ENCODE data around the gene BAX.

The BAX gene

DNA sequence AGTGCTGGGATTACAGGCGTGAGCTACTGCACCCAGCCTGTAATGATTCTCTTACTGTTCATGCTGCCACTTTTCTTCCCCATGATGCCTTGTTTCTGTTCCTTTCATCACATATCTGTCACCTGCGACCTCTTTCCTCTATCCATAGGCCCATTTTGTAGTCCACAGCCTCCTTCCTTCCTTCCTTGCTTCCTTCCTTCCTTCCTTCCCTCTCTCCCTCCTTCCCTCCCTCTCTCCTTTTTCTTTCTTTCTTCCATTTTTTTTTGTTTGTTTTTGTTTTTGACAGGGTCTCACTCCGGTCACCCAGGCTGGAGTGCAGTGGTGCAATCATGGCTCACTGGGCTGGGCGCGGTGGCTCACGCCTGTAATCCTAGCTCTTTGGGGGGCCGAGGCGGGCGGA is 34.2 kb downstream of the BAX start:
- DNase-seq: no peak

DNA sequence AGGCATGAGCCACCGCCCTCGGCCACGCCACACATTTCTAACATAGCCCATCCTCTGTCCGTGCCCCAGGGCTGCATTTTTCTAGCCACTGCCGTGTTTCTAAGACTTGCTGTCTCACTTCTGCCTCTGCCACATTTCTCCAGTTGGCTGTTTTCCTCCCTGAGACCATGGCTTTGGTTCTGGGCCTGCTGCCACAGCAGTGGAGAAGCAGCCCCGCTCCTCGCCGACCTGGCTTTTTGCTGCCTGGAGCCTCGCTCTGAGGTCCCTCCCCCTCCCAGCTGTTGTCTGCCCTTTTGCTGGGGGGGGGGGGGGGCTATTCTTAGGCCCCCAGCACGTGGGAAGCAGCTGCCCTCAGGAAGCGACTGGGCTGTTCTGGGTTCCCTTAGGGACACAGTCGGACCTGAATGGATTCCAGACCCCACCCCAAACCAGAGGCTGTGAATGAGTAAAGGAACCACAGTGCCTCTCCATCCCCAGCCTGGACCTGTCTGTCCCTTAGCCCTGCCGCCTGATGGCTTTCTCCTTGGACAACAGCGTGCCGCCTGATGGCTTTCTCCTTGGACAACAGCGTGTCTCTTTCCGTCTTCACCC is 35.1 kb downstream of the BAX start:
- no peak for DNase-seq

DNA sequence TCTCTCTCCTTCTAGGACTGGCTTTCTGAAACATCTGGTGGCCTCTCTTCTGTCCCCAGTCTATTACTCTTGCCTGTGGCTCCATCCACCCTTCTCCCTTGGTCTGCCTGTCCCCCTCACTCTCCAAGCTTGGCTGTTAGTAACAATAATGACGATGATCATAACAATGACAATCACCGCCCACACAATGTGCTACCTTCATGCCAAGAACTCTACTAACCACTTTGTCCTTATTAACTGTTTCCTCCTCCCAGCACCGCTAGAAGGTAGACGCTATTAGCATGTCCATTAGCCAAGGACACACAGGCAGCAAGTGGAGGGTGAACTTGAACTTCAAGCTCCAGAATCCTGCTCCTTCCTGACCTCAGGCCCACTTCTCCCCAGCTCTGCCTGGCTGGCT is 35.7 kb downstream of the BAX start:
- DNase-seq: no peak

DNA sequence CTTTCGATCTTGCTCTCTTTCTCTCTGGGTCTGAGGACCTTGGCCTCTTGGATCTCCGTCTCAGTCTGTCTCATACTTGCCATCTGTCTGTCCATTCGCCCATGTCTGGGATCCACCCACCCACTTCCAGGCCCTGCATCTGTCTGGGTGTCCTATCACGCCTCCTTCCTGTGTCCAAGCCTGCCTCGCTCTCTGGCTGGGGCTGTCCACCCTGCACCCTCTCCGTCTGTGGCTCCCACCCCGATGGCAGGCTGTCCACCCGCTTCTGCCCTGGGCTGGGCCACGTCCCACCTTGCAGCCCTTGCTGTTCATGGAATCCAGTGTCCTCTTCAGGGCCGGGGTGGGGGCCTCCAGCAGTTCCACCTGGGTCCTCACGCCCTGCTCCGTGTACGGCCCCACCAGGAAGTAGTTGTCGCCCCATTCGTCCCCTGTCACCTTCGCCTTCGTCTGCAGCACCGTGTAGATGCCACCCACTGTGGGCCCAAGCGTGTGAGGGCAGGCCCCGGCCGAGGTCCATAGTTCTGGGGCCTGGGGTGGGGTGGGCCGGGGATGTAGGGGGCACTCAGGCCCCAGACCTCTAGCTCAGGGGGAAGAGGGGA is 36.4 kb downstream of the BAX start:
- DNase-seq: no peak

DNA sequence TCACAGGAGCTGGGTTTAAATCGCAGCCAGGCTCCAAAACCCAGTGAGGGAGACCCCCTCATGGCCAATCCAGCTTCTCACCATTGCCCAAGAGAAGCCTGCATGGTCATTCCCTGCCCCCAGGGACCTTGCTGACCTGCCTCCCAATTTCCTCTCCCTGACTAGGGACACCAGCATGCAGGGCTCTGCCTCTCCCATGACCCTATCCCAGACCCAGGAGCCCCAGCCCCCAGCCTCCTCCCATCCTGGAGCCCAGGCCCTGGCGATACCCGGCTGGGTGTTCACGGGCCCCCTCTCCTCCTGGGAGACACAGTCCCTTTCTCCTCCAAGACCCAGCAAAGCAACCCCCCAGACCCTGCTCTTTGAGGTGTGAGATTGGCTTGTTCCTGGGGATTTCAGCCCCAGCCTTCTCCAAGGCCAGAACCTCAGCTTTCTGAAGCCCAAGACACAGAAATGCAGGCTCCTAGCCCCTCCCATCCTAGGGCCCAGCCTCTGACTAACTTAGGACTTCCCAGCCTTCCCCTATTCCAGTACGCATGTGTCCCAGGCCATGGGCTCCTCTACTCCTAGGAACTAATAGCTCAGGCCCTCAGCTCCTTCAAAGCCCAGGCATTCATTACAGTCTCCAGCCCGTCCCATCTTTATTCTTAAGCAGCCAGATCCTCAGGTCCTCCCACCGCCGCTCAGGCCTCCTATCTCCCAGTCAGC is 37.4 kb downstream of the BAX start:
- DNase-seq: no peak

DNA sequence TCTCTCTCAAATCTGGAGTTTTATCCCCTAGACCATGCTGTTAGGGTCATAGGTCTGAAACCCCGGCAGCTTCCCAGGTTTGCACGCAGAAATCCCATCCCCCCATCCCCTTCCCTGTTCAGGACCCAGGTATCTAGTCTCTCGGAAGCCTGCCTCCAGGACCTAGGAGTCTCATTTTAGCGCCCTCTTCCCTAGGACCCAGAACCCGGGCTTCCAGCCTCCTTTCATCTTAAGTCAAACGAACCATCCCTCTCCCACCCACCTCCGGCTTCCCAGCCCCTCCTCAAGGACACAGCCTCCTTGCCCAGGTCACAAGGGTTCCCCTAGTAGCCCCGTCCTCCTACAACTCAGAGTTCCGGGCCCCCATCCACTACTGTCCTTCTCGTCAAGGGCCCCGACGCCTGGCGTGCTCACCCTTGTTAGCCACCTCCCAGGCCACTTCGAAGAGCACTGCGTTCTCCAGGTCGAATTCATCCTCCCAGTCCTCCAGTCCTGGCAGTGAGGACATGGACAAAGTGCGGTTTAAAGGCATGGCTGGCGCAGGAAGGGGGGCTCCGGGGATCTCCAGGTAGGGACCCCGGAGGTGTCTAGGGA is 38.0 kb downstream of the BAX start:
- no peak for DNase-seq

DNA sequence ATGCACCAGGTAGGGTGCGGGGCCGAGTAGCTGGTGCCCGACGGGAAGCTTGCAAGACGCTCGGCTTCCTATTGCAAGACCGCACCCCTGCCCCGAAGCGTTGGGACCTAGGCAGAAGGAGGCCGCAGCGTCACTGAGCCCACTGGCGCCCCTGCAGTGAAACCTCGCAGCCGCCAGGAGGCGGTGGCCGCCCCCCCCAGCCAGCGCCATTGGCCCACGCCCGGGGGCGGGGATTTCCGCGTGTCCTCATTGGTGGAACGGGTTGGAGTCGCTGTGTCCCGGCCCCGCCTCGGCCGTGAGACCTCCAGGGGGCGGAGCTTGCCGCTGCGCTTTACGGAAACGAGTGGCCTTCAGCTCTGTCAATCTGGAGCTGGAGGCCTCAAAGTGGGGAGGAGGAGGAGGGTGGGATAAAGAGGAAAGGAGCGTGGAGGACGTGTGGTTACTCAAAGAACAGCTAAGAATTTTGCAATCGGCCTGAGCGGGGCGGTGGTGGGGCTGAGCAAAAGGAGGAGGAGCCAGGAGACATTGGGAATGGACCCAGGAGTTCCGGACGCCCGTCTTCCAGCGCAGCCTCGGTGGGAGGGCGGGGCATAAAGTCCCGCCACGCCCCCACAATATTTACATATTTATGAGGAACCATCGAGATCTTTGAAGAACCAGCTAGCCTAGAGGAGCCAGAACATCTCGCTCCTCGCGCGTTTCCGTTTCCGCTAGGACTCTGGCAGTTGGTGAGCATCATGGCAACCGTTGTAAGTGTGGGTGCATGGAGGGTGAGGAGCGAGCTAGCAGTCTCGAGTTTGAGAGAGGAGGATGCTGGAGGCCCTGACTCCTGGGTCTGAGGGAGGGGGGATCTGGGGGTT is 38.7 kb downstream of the BAX start, which contains the start of the genes GYS1 and RUVBL2:
TSS of gene GYS1 (minus strand) at position 135 of the 860 bp plus-strand sequence. CDS start 197 bp downstream, outside the sequence.
TSS of gene RUVBL2 (plus strand) at position 713 of the 860 bp plus-strand sequence. CDS start at position 738, 25 bp downstream.
- peak; percentile 100 for DNase-seq

DNA sequence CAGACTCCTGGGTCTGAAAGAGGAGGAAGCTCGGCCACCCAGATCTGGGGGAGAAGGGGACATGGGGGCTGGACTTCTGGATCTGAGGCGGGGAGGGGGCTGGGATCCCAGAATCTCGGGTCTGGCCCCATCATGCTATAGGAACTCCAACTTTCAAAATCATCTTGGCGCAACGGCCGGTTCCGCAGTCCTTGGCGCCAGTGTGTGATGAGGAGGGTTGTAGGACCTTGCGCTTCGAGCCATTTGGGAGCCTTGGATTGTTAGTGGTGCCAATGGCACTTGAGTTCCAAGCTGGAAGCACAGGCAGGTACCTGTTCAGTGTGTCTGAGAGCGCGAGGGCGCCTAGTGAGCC is 39.3 kb downstream of the BAX start:
- DNase-seq: no peak

DNA sequence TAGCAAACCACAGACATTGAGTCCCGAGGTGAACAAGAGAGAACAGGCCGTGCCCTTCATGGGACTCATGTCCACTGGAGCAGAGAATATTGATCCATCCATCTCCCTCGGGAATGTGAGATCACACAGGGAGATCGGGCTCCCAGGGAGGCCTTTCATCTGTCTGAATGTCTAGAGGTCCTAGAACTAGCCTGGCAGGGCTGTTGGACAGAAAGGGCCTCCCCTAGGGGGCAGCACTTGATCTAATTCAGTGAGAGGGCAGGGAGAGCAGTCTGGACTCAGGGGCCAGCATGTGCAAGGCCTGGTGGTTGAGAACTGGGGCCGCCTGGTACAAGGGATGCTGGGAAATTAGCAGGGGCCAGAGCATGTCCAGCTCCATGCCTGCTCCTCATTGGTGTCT is 43.3 kb downstream of the BAX start:
- peak; percentile 51 for DNase-seq

DNA sequence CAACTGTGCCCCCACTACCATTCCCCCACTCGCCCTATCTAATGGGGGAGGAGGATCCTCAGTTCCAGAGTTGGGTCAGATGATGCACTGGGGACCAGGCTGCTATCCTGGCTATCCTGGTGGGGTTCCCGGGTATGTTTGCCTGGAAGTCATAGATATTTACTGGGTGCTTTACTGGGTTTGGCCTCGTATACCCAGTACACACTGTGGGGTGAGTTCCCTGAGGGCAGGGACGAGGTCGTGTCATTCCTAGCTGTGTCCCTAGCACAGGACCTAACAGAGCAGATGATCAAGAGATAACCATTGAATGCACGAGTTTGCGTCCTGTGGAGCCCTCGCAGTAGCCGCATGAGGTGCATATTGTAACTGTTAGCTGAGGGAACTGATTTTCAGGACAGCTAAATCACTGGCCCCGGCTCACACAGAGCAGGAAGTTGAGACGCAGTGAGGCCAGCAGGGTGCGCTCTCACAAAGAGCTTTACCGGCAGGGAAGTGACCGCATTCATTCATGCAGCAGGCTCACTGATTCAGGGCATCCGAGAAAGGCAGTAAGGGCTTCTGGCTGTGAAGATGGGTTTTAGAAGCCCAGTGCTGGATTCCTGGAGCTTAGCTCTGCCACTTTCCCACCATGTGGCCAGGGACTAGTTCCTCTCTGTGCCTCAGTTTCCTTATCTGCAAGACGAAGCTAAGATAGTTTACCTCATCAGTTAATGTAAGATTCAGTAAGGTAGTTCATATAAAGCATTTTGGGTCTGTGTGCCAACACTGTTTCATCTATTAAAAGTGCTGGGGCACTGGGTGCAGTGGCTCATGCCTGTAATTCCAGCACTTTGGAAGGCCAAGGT is 45.0 kb downstream of the BAX start:
- DNase-seq: peak; percentile 74

DNA sequence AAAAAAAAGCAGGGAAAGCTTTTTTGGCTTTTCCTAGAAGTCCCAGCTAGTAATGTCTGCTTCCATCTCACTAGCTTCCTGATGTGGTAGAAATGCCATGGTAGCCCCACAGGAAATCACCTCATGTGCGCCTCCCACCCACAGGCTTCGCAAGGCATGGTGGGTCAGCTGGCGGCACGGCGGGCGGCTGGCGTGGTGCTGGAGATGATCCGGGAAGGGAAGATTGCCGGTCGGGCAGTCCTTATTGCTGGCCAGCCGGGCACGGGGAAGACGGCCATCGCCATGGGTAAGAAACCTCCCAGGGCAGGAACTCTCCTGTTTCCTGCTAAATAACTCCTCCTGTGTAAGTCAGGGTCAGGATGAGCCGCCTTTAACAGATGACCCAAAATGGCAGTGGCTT is 49.5 kb downstream of the BAX start:
- no peak for DNase-seq

DNA sequence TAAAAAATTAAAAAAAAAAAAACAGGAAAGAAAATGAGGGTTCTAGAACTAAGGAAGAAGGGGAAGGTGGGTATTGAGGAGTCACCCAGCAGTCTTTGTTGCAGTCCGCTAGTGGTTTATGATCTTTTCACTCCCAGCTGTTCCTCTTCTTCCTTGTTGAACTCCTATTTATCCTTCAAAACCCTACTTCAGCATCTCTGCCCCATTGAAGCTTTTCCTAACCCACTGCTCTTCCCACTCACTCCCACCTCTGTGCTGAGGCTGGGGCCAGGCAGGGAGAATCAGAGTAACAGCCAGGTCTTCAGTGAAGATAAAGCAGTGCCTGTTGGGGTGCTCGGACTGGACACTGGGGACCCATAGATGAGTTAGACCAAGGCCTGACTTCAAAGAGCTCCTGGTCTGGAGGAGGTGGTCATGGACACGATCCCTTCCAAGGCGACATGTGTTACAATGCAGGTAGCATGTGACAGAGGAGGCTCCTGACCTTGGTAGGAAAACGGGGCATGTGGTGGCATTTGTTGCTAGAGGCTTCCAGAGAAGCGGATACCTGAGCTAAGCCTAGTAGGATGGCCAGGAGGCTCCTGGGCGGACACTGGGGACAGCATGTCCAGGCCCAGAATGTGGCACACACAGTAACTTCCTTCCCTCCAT is 50.4 kb downstream of the BAX start:
- no peak for DNase-seq

DNA sequence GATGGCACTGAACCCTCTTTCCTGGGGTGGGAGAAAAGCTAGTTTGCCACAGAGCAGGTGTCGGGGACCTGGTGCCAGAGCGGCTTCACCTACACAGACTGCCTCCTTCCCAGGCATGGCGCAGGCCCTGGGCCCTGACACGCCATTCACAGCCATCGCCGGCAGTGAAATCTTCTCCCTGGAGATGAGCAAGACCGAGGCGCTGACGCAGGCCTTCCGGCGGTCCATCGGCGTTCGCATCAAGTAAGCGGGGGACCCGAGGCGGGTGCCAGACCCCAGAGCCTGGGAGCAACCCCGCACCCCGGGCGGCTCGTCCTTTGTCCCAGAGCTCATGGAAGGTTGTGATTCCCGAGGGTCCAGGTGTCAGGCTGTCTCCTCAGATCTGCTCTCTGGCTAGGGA is 52.2 kb downstream of the BAX start:
- no peak for DNase-seq

DNA sequence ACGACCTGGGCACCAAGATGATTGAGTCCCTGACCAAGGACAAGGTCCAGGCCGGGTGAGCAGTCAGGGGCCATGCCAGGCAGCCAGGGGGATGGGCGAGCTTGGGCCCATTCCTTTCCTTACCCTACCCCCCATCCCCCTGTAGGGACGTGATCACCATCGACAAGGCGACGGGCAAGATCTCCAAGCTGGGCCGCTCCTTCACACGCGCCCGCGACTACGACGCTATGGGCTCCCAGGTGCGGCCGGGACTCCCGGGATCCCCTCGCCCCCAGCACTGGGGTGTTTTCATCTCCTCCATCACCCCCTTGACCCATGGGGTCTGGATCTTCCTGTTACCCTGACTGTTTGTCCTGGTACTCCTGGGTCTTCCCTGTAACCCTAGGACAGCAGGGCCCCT is 55.2 kb downstream of the BAX start:
- no peak for DNase-seq

DNA sequence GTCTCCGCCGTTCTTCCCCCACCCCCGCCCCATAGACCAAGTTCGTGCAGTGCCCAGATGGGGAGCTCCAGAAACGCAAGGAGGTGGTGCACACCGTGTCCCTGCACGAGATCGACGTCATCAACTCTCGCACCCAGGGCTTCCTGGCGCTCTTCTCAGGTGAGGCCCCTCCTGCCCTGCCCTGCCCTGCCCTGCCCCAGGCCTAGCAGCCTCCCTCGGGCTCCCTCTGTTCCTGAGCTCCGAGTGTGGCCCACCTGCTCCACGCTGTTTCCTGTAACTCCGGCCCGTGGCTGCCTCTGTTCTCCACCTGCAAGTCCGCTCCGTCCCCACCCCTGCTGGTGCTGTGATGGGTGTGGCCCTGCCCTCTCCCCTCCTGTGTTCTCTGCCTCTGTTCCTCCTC is 55.8 kb downstream of the BAX start:
- DNase-seq: no peak

DNA sequence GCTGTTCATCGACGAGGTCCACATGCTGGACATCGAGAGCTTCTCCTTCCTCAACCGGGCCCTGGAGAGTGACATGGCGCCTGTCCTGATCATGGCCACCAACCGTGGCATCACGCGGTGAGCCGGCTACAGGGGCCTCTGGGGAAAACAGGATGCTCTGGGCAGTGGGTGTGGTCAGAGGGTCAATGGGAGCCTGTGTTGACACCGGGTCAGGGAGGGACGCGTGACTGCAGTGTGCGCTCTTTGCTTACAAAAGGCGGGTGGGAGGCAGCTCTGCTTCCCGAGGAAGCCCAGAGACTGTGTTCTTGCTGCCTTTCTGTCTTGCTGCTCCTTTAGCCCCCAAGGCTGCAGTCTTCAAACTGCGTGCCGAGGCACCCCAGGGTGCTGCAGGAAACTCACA is 56.5 kb downstream of the BAX start:
- no peak for DNase-seq
